Activated T-cell treated with anti-CD3 and anti-CD28 coated beads for 4 hours (primary cell): ENCODE measurements around the gene DCK.
"Not testable (repeated sequence)": the region's sequence is repeated elsewhere in the genome, so short reads cannot be mapped to it uniquely, and the experiment has no call there.

ENCODE experiments used
- DNase-seq: peaks from one replicate; pipeline ENCODE4 v3.0.0-alpha.2; 2020

Gene DCK

DNA sequence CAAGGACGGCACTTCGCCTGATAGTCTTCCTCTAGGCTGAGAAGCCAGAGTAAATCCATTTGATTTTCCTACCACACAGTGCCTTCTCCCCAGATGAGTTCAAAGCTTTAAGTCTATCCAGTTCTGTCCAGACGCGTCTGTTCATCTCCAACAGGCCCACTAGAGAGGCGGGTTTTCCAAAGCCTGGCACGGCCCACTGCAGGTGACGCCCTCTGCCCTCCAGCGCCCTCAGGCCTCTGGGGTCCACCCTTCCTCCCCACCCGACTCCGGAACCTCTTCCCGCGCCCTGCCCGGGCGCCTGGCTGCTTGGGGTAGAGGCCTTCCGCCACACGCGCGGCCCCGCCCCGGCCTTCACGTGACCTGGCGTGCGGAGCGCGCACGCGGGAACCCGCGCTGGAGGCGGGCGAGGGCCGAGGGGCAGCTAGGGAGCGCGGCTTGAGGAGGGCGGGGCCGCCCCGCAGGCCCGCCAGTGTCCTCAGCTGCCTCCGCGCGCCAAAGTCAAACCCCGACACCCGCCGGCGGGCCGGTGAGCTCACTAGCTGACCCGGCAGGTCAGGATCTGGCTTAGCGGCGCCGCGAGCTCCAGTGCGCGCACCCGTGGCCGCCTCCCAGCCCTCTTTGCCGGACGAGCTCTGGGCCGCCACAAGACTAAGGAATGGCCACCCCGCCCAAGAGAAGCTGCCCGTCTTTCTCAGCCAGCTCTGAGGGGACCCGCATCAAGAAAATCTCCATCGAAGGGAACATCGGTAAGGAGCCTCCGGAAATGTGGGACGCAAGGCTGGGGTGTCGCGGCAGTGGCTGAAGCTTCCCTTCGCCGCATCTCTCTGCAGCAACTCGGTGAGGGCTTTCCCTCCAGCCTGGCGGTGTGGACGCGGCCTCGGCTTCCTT is at the start of gene DCK:
Gene DCK, plus strand, starts transcription at position 469 of the 888 bp plus-strand sequence. Its CDS starts 187 bp downstream, at position 656.
- peak; percentile 72 for DNase-seq

DNA sequence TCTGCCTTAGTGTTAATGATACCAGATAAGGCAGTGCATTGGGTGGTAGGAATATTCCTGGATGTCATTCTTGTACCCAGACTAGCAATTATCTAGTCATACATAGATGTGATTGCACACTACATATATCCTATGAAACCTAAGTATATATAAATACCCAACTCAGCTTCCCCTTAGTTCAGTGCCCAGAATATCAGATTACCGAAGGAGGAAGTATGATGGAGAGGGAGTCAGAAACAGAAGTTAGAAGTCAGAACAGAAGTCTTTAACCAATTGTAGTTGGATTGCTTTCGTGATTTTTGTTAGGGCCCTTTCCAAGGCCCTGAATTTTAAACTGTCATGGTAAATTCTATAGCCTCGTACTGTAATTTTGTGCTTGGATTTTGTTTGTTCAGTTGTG is 48.4 kb upstream of the DCK start:
- DNase-seq, result no peak

DNA sequence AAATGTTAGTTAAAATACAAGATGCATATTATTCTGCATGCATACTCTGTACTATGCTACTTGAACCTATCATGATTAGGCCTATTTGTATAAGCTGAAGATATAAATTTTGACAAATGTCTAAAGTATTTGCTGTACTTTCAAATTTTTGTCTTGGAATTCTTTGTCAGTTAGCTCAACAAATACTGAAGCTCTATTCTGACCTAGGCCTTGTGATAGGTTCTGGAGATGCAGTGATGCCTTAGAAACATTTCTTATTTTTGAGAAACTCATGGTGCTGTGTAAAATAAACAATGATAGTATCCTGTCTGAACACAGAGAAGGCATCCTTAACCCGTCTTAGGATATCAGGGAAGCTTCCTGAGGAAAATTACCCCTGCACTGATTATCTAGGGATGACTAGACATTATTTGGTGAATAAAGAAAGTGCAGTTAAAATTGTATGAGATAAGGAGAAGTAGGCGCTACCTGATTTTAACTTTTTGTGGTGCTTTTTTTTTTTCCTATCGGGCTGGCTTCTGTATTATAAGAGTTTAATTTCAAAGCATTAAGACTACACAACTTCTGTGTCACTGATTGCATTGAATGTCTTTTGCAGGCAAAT is 47.9 kb upstream of the DCK start:
- no peak for DNase-seq

DNA sequence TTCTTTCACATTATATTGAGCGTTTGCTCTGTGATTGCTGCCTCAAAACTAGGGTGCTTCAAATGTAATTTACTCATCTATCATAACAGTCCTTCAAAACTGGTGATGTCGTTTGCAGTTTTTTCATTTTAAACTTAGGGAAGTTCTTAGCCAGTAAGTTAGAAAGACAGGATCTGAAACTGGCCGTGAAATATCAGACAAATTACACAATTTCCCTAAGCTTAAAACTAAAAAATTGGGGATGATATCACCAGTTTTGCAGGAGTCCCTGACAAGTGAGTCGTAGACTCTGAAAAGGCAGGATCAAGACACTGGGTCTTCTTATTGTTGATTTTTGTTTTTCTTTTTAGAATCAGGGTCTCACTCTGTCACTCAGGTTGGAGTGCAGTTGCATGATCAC is 46.5 kb upstream of the DCK start:
- no peak for DNase-seq

DNA sequence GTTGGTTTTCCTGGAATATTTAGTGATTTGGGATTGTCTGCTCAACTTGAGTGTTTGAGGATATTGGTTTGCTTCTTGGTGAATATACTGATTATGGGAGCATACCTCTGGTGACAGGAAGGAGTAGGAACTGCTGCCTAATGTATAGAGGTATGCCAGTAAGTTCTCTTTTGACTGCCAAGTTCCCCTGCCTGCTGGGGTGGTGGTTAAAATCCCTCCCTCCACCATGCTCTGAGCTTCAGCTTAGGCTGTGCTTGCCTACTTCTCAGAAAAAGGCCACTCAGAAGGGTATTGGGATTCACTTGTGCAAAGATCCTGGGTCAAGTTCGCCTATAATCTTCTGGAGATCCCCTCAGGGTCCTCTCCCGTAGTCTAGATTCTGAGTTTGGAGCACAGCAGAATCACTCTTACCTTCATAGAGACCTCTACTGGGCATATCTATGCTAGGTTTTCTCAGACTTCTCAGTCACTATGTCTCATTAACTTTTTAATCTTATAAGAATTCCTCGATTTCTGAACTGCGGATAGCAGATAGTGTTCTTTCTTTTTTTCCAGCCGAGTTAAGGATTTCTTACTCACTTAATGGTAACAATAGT is 44.7 kb upstream of the DCK start:
- DNase-seq, result no peak

DNA sequence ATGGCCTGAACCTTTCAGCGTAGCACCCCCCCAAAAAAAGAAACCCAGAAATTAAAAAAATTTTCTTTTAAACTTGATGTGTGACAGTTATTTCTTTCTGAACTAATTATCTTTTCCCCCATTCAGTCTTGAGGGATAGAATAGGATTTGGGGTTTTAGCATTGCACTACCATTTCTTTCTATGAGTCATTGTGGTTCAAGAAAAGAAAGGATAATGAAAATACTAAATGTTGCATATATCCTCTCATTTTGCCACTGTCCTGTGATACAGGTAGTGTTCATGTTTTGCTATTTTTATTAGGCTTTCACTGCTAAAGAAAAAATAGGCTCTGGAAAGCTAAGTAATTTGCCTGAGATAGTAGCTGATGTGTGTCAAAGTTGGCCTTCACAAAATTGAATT is 39.4 kb upstream of the DCK start:
- no peak for DNase-seq

DNA sequence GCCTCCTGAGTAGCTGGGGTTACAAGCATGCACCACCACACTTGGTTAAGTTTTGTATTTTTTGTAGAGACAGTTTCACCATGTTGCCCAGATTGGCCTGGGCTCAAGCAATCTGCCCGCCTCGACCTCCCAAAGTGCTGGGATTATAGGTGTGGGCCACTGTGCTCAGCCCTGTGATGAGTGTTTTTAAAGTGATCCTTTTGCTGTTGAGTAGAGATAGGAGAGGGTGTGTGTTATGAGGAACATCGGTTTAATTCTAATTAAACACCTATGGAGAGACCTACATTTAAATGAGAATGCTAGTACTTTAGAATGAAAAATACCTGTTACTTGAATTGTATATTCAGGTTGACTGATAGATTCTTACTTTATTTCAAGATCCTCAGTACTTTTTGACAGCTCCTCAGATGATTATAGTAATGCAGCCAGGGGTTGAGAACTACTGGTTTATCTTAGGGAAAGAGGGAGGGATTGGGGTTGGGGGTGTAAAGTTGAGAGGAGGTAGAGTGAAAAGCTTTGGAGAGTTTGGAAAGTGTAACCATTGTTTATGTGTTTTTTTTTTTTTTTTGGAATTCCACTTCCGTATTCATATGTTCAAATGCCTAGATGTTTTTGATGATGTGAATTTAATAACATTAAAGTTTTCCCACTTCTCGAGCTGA is 36.8 kb upstream of the DCK start:
- no peak for DNase-seq

DNA sequence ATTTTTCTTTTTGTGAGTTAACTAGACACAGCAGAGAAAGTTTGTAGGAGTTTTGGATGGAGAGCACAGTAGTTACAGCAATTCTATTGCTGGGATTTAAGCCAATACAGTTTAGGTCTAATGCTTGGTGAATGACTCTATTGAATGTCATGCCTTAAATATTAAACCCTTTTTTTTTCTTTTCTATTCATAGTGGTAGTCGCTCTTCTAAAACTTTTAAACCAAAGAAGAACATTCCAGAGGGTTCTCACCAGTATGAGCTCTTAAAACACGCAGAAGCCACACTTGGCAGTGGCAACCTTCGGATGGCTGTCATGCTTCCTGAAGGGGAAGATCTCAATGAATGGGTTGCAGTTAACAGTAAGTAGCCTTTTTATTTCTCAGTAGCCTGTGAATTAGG is 34.8 kb upstream of the DCK start:
- no peak for DNase-seq

DNA sequence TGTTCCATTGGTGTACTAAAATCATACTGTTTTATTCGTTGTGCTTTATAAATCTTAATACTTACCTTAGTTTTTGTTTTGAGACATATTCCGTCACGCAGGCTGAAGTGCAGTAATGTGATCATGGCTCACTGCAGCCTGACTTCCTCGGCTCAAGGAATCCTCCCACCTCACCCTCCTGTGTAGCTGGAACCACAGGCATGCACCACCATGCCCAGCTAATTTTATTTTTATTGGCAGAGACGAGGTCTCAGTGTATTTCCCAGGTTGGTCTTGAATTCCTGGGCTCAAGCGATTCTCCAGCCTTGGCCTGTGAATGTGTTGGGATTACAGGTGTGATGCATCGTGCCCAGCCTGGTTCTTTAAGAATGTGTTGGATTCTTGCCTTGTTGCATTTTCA is 24.4 kb upstream of the DCK start:
- DNase-seq, result no peak

DNA sequence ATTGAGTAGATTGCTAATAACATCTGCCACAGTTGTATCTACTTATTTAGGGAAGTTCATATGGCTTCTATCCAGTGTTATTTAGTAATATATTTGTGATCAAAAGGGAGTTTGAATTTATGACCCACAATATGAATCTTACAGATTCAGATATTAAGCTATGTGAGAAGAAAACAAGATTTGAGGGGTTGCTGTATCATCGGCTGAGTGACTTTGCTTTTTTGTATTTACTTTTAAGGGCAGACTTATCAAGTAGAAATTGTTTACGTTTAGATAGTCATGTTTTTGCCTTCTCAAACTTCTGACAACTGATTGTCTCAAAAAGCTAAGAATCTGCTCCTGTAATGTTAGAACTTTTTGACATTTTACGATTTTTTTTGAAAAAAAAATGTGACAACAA is 17.2 kb upstream of the DCK start:
- DNase-seq, result no peak

DNA sequence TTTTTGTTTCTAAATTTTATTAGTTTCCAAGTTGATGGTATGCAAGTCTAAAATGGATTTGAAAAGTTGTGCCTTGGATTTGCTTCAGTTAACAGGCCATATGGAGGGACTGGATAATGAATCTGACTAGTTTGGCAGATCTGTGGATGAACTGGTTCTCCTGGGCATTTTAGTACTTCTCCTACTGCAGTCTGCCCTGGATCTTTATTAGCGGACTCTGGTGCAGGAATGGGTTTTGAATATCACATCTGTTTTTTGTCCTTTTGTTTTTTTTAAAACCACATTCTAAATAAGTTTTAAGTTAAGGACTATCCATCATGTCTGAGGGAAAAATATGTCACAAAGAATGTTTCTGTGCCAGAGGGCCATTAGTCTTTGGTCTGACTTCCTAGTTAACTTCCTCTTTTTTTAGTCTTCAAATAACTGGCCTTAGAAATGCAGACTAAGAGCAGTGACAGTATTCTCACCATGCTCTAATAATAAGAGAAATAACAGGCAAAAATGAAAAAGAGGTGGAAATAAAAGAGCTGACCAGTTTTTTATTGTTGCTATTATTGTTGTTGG is 13.9 kb upstream of the DCK start:
- no peak for DNase-seq

DNA sequence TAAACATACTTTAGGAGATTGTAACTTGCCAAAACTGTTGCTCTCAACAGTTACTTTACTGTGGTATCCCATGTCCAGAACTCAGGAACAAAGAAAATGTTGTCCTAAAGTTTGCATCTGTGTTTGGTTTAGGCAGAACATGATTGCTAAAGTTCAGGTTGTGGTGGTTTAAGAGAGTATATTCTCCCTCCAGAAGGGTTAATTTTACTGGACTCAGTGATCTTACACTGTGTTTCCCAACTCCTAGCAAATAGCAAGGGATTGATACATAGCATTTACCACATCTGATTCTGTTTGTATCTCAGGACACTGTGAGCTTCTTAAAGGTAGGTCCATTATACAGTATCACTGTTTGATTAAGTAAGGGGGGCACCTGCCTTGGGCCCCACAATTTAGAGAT is 13.3 kb upstream of the DCK start:
- DNase-seq, result no peak

DNA sequence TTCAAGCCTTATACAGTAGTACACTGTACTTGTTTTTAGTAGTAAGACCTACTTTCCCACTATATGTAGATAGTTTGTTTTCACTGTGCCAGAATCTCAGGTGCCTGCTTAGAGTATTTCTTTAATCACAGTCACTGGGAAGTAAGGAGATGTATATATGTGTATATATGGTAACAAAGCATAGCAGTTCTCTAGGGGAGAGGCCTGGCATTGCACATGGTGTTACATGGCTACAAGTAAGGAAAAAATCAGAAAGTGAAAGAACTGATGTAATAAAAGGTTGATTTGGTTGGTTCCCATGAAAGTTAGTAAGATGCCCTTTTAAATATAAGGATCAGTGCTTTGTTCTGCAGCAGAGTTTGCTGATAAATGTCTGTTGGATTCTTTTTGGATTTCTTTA is 9.3 kb upstream of the DCK start:
- DNase-seq, result no peak

DNA sequence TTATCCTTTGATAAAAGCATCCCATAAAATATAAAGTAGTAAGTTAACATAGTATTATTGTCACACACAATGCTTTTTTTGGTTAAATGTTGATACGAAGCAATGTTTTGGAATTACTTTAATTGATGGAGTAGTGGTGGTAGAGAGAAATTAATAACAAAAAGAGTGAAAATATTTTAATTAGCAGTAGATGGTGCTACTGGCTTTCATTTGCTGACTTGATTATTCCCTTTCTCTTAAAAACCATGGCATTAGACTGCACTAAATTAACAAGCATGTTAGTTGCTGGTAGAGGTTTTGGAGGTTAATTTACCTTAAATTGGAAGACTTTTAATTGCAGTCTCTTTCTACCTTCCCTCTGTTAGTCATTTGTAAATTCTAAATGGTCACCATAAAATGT is 8.9 kb upstream of the DCK start:
- no peak for DNase-seq

DNA sequence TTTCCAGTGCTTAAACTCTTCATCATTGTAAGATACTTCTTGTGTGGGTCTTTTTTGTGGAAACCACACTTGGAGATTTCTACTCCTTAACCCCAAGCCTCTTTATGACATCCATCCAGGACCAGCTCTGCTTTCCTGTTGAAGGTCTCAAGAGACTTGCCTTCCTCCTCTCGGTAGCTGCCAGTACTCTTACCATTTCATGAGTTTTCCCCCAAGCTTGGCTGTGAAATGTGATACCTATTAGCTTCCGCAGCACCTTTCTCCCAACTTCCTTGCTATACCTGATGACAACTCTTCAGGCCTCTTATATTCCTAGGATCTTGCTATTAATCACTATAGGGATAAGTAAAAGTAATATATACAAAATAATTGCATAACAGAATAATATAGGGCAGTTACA is 1.9 kb upstream of the DCK start:
- no peak for DNase-seq

DNA sequence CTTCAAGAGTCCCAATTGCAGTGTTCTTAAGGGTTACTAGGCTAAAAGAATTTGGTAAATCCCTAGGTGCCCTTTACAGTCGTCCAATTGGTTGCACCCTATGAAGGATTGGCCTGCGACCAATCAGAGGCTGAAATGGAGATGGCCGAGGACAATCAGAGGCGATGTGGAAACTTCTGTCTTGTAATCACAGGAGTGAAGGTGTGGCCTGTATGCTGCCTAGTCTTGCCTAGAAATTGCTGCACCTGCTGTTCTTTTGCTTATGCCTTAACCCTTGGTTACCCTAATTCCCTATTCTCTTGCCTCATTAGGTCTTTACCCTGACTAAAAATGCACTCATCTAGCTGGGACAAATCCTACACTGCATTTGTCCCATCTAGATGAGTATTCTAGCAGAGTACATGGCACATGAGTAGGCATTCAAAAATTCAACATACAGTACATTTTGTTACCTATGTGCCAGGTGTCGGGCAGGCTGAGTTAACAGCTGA is 1.0 kb upstream of the DCK start:
- no peak for DNase-seq

DNA sequence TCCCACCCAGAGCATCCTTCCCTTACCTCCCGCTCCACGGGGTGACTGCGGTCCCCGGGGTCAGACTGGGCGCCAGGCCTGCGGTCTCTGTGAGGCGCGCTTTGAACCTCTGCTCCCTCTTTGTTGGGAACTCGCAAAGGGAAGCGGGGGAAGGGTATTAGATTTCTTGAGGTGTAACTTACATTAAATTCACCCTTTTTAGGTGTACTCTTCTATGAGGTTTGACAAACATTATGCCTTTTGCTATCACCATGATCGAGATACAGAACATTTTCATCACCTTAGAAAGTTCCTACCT is 569 bp downstream of the DCK start:
- DNase-seq, result no peak

DNA sequence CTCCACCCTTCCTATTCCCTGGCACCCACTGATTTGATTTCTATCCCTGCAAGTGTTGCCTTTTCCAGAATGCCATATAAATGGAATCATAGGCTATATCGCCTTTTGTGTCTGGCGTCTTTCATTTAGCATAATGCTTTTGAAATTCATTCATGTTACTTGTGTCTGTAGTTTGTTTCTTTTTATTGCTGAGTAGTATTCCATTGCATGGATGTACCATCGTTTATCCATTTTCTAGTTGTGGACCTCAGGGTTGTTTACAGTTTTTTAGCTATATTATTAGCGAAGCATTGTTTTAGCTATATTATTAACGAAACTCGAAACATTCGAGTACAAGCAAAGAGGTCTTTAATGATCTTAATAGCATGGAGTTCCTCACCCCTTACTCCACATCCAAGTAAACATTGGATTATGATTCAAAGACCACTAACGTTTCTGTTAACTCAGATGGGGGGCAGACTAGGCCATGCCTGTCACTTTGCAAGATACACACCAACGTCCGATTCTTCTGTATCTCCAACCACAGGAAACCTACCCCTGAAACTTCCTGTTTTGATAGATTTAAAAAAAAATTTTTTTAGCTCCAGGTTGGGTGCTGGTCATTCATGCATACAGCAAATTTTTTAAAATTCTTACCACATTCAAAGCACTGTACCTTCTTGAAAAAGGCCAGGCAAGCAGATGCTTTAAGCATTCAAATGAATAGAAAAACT is 1.1 kb downstream of the DCK start:
- no peak for DNase-seq

DNA sequence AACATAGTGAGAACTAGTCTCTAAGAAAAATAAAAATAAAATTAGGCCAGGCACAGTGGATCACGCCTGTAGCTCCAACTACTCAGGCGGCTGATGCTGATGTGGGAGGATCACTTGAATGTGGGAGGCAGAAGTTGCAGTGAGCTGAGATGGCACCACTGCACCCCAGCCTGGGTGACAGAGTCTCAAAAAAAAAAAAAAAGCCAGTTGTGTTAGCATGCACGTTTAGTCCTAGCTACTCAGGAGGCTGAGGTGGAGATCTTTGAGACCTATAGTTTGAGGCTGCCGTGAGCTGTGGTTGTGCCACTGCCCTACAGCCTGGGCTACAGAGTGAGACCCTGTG is 2.5 kb downstream of the DCK start:
- DNase-seq, result no peak

DNA sequence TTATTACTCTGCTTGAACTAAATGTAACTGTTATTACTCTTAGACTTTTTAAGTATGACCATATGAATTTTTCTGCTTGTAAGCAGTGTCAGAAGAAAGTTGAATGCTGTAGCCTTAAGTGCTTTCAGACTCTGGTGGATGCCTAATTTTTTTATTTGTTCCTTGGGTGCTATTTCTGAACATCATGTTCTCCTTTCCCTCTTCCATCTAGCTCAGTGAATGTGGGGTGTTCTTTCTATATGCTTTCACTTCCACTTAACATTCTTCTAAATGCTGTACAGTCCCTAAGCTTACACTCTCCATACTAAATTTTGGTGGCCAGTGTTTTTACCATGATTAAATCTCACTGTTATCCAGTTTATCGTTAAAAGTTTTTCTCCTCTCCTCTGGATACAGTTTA is 3.6 kb downstream of the DCK start:
- DNase-seq, result no peak

DNA sequence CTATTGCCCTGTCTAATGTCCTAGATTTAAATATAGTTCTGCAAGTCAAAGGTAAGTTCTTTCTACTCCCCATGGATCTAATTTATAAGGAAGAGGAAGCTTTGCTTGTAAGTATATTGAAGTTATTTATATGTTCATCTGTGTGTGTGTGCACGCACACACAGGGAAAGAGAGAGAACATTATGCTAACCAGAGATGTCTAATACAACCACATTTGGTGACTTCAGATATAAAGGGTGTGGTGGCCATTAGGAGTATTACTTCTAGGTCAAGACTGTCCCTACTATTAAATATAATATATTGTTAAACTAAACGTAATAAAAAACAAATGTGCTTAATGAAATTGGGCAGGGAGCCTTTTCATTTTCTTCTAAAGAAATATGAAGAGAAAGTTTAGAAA is 4.1 kb downstream of the DCK start:
- no peak for DNase-seq

DNA sequence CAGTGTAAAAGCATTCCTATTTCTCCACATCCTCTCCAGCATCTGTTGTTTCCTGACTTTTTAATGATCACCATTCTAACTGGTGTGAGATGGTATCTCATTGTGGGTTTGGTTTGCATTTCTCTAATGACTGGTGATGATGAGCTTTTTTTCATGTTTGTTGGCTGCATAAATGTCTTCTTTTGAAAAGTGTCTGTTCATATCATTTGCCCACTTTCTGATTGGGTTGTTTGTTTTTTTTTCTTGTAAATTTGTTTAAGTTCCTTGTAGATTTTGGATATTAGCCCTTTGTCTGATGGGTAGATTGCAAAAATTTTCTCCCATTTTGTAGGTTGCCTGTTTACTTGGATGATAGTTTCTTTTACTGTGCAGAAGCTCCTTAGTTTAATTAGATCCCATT is 6.2 kb downstream of the DCK start:
- not testable (repeated sequence) for DNase-seq

DNA sequence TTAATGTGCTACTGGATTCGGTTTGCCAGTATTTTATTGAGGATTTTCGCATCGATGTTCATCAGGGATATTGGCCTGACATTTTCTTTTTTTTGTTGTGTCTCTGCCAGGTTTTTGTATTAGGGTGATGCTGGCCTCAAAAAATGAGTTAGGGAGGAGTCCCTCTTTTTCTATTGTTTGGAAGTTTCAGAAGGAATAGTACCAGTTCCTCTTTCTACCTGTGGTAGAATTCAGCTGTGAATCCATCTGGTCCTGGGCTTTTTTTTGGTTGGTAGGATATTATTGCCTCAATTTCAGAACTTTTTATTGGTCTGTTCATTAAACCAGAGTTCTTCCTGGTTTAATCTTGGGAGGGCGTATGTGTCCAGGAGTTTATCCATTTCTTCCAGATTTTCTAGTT is 7.9 kb downstream of the DCK start:
- DNase-seq, result not testable (repeated sequence)
